Vagina (tissue), 2 donors: ENCODE data around the gene TCF4. TPM values are rescaled to one million over a fixed set of nuclear protein-coding genes. Genes with fewer than 3 reads are reported as not detected.

Source experiments
- DNase-seq, 2 donors: peaks; one replicate each; pipeline ENCODE4 v3.0.0-alpha.2; 2017; ENCODE audit errors: extremely low spot score in 2 of 2
- H3K27ac ChIP-seq: fragments of 200-600 bp; sonication (generic); one replicate; pipeline ENCODE4 v1.5.1; 2019
- H3K27me3 ChIP-seq: fragments of 200-600 bp; sonication (generic); one replicate; pipeline ENCODE4 v1.5.1; 2019
- H3K36me3 ChIP-seq, 2 donors: fragments of 200-600 bp; sonication (generic); one replicate each; pipeline ENCODE4 v1.5.1; 2017 to 2019
- H3K4me1 ChIP-seq: fragments of 200-600 bp; sonication (generic); one replicate; pipeline ENCODE4 v1.5.1; 2019
- H3K4me3 ChIP-seq, 2 donors: fragments of 200-600 bp; sonication (generic); 1 replicate in 1 of 2; 2 replicates in 1 of 2; pipeline ENCODE4 v1.5.1; 2016 to 2019
- H3K9me3 ChIP-seq: fragments of 200-600 bp; sonication (generic); one replicate; pipeline ENCODE4 v1.5.1; 2019
- CTCF ChIP-seq, 3 experiments: fragments of 450-650 bp in 2 of 3; fragments of 200-600 bp in 1 of 3; sonication (generic) in 1 of 3; IDR thresholded peaks; one replicate each; pipeline ENCODE4 v1.5.1; 2017 to 2019; ENCODE audit warnings: antibody characterized with exemption in 3 of 3, mild to moderate bottlenecking in 2 of 3, moderate library complexity in 2 of 3
- POLR2A ChIP-seq, 2 donors: fragments of 450-650 bp; IDR thresholded peaks; one replicate each; pipeline ENCODE4 v1.6.1; 2017; ENCODE audit warnings: antibody characterized with exemption in 2 of 2, mild to moderate bottlenecking in 2 of 2, moderate library complexity in 2 of 2
- POLR2AphosphoS5 ChIP-seq, 2 donors: sonication (generic); formaldehyde crosslinking; IDR thresholded peaks; one replicate each; pipeline ENCODE4 v1.9.0; 2017; ENCODE audit warnings: antibody characterized with exemption in 2 of 2, mild to moderate bottlenecking in 2 of 2, low read depth in 1 of 2; ENCODE audit not compliant: insufficient read depth in 1 of 2
- intact Hi-C: fragments of 100-400 bp; cut with DNase I; formaldehyde crosslinking; loops from one replicate; pipeline ENCODE4 v1.15.1; 2023
- total RNA-seq: library from RNA; depleted of rRNA; stranded (reverse); fragments of >200 nt; gene quantifications from one replicate; pipeline ENCODE4 v1.2.3, GENCODE V29; 2016

TCF4 gene
- total RNA-seq, 1 donor from 2014 or later = 105 TPM

GRCh38 chr18:55419947-55420664, 167.9 kb downstream of the TCF4 start:
- intact Hi-C loops = loop anchor here (10.0 kb wide), 3 partner anchors 185 to 1155 kb away; no protein-coding TSS in a partner anchor
- peaks cover 42% of the 10 kb centered on the region for H3K4me1 ChIP-seq
- DNase-seq = no peak
- H3K36me3 ChIP-seq = no peaks in the 10 kb centered on the region
- no peaks in the 10 kb centered on the region for H3K9me3 ChIP-seq
- TF ChIP-seq POLR2AphosphoS5 (IDR thresholded peaks at IDR 0.05; ENCODE audit: insufficient read depth in 1 of 2, low read depth in 1 of 2) = no peak
- no peak for TF ChIP-seq CTCF (IDR thresholded peaks at IDR 0.05)
- no peak for TF ChIP-seq POLR2A (IDR thresholded peaks at IDR 0.05)
- H3K27me3 ChIP-seq = no peaks in the 10 kb centered on the region
- peak overlapping the region; percentile 85 for H3K27ac ChIP-seq
- peak overlapping the region; percentile 32 to 38 for H3K4me3 ChIP-seq

GRCh38 chr18:55419132-55419946, 168.7 kb downstream of the TCF4 start:
- Histone ChIP-seq H3K36me3 (no peaks in the 10 kb centered on the region), H3K27ac (peak overlapping the region; percentile 85), H3K9me3 (no peaks in the 10 kb centered on the region), H3K4me3 (peak overlapping the region; percentile 3 to 38), H3K4me1 (peaks cover 50% of the 10 kb centered on the region), H3K27me3 (no peaks in the 10 kb centered on the region)
- no peak for DNase-seq
- TF ChIP-seq POLR2A (IDR thresholded peaks at IDR 0.05) (no peak), CTCF (IDR thresholded peaks at IDR 0.05) (no peak), POLR2AphosphoS5 (IDR thresholded peaks at IDR 0.05; ENCODE audit: insufficient read depth in 1 of 2, low read depth in 1 of 2) (no peak)
- intact Hi-C loops = loop anchor here (10.0 kb wide), 3 partner anchors 185 to 1155 kb away; no protein-coding TSS in a partner anchor

- TF ChIP-seq POLR2A (IDR thresholded peaks at IDR 0.05) = no peak
- TF ChIP-seq POLR2AphosphoS5 (IDR thresholded peaks at IDR 0.05; ENCODE audit: insufficient read depth in 1 of 2, low read depth in 1 of 2) = no peak
- Histone ChIP-seq H3K4me1 (peaks cover 48% of the 10 kb centered on the region), H3K9me3 (no peaks in the 10 kb centered on the region), H3K36me3 (no peaks in the 10 kb centered on the region), H3K4me3 (no peak overlapping the region), H3K27me3 (no peaks in the 10 kb centered on the region), H3K27ac (peak overlapping the region; percentile 85)
- no peak for DNase-seq
- intact Hi-C loops = loop anchor here (10.0 kb wide), 3 partner anchors 184 to 1156 kb away; no protein-coding TSS in a partner anchor
These were observed 169.6 kb downstream of the TCF4 start for GRCh38 chr18:55418439-55418838.

- intact Hi-C loops = loop anchor here (10.0 kb wide), 3 partner anchors 182 to 1158 kb away; no protein-coding TSS in a partner anchor
- no peak for DNase-seq
- TF ChIP-seq POLR2AphosphoS5 (IDR thresholded peaks at IDR 0.05; ENCODE audit: insufficient read depth in 1 of 2, low read depth in 1 of 2) (no peak), CTCF (IDR thresholded peaks at IDR 0.05) (no peak), POLR2A (IDR thresholded peaks at IDR 0.05) (no peak)
- H3K4me3 ChIP-seq = no peak overlapping the region
- H3K27me3 ChIP-seq = no peaks in the 10 kb centered on the region
- H3K27ac ChIP-seq = peak overlapping the region; percentile 85
- no peaks in the 10 kb centered on the region for H3K9me3 ChIP-seq
- peaks cover 41% of the 10 kb centered on the region for H3K4me1 ChIP-seq
- no peaks in the 10 kb centered on the region for H3K36me3 ChIP-seq
These were observed 171.2 kb downstream of the TCF4 start for GRCh38 chr18:55416791-55417190.

GRCh38 chr18:55415258-55415871, 172.6 kb downstream of the TCF4 start:
- Histone ChIP-seq H3K4me1 (peaks cover 32% of the 10 kb centered on the region), H3K9me3 (no peaks in the 10 kb centered on the region), H3K27ac (peak overlapping the region; percentile 51), H3K36me3 (no peaks in the 10 kb centered on the region), H3K27me3 (no peaks in the 10 kb centered on the region), H3K4me3 (no peak overlapping the region)
- intact Hi-C loops = loop anchor here (10.0 kb wide), 3 partner anchors 181 to 1159 kb away; no protein-coding TSS in a partner anchor
- no peak for DNase-seq
- TF ChIP-seq CTCF (IDR thresholded peaks at IDR 0.05) = peak; percentile 67 to 92 (median 78)
- peak in 1 of 2 donors; percentile 67 for TF ChIP-seq POLR2AphosphoS5 (IDR thresholded peaks at IDR 0.05; ENCODE audit: insufficient read depth in 1 of 2, low read depth in 1 of 2)
- TF ChIP-seq POLR2A (IDR thresholded peaks at IDR 0.05) = no peak
